GM12878 (cell line): ENCODE results near the gene NAA38. TPM values are rescaled to one million over a fixed set of nuclear protein-coding genes. Genes with fewer than 3 reads are reported as not detected.

Source experiments
- ATAC-seq: fragments of 200-7000 bp; cut with Tn5 transposase; 3 replicates; pipeline ENCODE4 v1.9.1; 2020; ENCODE audit warnings: mild to moderate bottlenecking, moderate library complexity
- BruUV-seq: library from RNA; stranded (reverse); fragments of 400-500 nt; replicated peaks from 2 replicates; lab custom pipeline; 2021; lab: Mats Ljungman, UMichigan
- CTCF ChIA-PET: fragments of 300-600 bp; sonication (Branson Sonifier 250); formaldehyde crosslinking; extraction: SDS; loops from one replicate; lab custom pipeline; 2021; ENCODE audit warnings: inconsistent platforms; lab: Yijun Ruan, JAX
- POLR2A ChIA-PET: fragments of 350-600 bp; formaldehyde crosslinking; extraction: SDS; loops from one replicate; lab custom pipeline; 2021; ENCODE audit warnings: inconsistent platforms; lab: Charles Lee
- RAD21 ChIA-PET: fragments of 300-600 bp; sonication (Branson Sonifier 250); formaldehyde crosslinking; loops from one replicate; lab custom pipeline; 2023; ENCODE audit warnings: antibody characterized with exemption; ENCODE audit not compliant: unreplicated experiment; lab: Charles Lee
- SMC1A ChIA-PET: fragments of 300-600 bp; sonication (Branson Sonifier 250); formaldehyde crosslinking; loops from one replicate; lab custom pipeline; 2023; ENCODE audit not compliant: unreplicated experiment, uncharacterized antibody; lab: Charles Lee
- DNase-seq: peaks from one replicate; pipeline ENCODE4 v3.0.0-alpha.2; 2011; ENCODE audit warnings: low read depth, low spot score
- FAIRE-seq: peaks from 3 replicates; lab custom pipeline; 2011; peaks lifted over from hg19 to GRCh38; lab: Jason Lieb, UNC
- H2AFZ ChIP-seq: 2 replicates; pipeline ENCODE4 v1.6.0; 2011; ENCODE audit warnings: low read depth, low read length, control low read depth; ENCODE audit not compliant: control insufficient read depth
- H3K27ac ChIP-seq: 2 replicates; pipeline ENCODE4 v1.5.1; 2011; ENCODE audit warnings: control low read depth; ENCODE audit not compliant: control insufficient read depth, insufficient read depth
- H3K27me3 ChIP-seq, 2 experiments: replicated peaks in 1 of 2; 2 replicates each; pipeline versions ENCODE4 v1.6.0 to v1.6.1; 2011; ENCODE audit warnings: low read length in 1 of 2; ENCODE audit not compliant: control insufficient read depth in 2 of 2, insufficient read depth in 2 of 2
- H3K36me3 ChIP-seq, 2 experiments: 2 replicates each; pipeline ENCODE4 v1.5.1; 2011; ENCODE audit warnings: low read length in 1 of 2; ENCODE audit not compliant: control insufficient read depth in 2 of 2, insufficient read depth in 2 of 2
- H3K4me1 ChIP-seq: 2 replicates; pipeline ENCODE4 v1.6.1; 2011; ENCODE audit warnings: mild to moderate bottlenecking, low read length, moderate library complexity, mixed read lengths; ENCODE audit not compliant: control insufficient read depth, insufficient read depth
- H3K4me2 ChIP-seq: 2 replicates; pipeline ENCODE4 v1.6.0; 2011; ENCODE audit warnings: control low read depth; ENCODE audit not compliant: control insufficient read depth, insufficient read depth
- H3K4me3 ChIP-seq: fragments of 200-600 bp; sonication (generic); 2 replicates; pipeline ENCODE4 v1.5.1; 2016
- H3K79me2 ChIP-seq: 2 replicates; pipeline ENCODE4 v1.6.0; 2011; ENCODE audit warnings: low read length; ENCODE audit not compliant: control insufficient read depth, insufficient read depth
- H3K9ac ChIP-seq: 2 replicates; pipeline ENCODE4 v1.8.0; 2011; ENCODE audit warnings: low read length, control low read depth, mixed read lengths; ENCODE audit not compliant: control insufficient read depth, insufficient read depth
- H3K9me3 ChIP-seq: replicated peaks from 3 replicates; pipeline ENCODE4 v1.5.1; 2011; ENCODE audit warnings: mild to moderate bottlenecking, low read length; ENCODE audit not compliant: control insufficient read depth, insufficient read depth
- H4K20me1 ChIP-seq: 2 replicates; pipeline ENCODE4 v1.6.0; 2011; ENCODE audit not compliant: control insufficient read depth, insufficient read depth
- HCFC1 ChIP-seq: fragments of 150-350 bp; IDR thresholded peaks from 2 replicates; pipeline ENCODE4 v1.6.1; 2014; ENCODE audit warnings: low read length
- JUND ChIP-seq: IDR thresholded peaks from 2 replicates; pipeline ENCODE4 v1.6.1; 2012; ENCODE audit warnings: low read depth, mild to moderate bottlenecking, low read length, improper control_type of control experiment, moderate library complexity
- MTA3 ChIP-seq: IDR thresholded peaks from 2 replicates; pipeline ENCODE4 v1.6.1; 2012; ENCODE audit warnings: low read length, inconsistent platforms, borderline replicate concordance
- NFXL1 ChIP-seq: fragments of 450-650 bp; IDR thresholded peaks from 2 replicates; pipeline ENCODE4 v1.6.1; 2017; ENCODE audit warnings: antibody characterized with exemption, mild to moderate bottlenecking, borderline replicate concordance
- NRF1 ChIP-seq: conservative IDR thresholded peaks from 2 replicates; pipeline ENCODE4 v1.6.1; 2011; ENCODE audit warnings: mild to moderate bottlenecking, low read depth, low read length, improper control_type of control experiment
- PAX5 ChIP-seq: IDR thresholded peaks from 2 replicates; pipeline ENCODE4 v1.6.1; 2011; ENCODE audit warnings: low read depth, low read length, borderline replicate concordance
- SIX5 ChIP-seq: IDR thresholded peaks from 2 replicates; pipeline ENCODE4 v1.6.1; 2011; ENCODE audit warnings: mild to moderate bottlenecking, low read depth, low read length, moderate library complexity; ENCODE audit not compliant: severe bottlenecking
- TBL1XR1 ChIP-seq: IDR thresholded peaks from 2 replicates; pipeline ENCODE4 v1.6.1; 2012; ENCODE audit warnings: low read depth, low read length, improper control_type of control experiment
- USF1 ChIP-seq: IDR thresholded peaks from 2 replicates; pipeline ENCODE4 v1.6.1; 2011; ENCODE audit warnings: borderline replicate concordance, low read depth, mild to moderate bottlenecking, moderate library complexity, mixed read lengths, low read length; ENCODE audit not compliant: insufficient read depth; ENCODE audit errors: extremely low read length
- ZBED1 ChIP-seq: IDR thresholded peaks from 2 replicates; pipeline ENCODE4 v1.6.1; 2016; ENCODE audit warnings: borderline replicate concordance
- WGBS: methylation state at CpG from one replicate; pipeline ENCODE4 v1.1.6; 2016; ENCODE audit warnings: low lambda C conversion rate; ENCODE audit not compliant: insufficient replicate concordance, insufficient coverage; ENCODE audit errors: missing lambda C conversion rate; 5-methylcytosine and 5-hydroxymethylcytosine counted together
- in situ Hi-C: fragments of 300-500 bp; cut with MboI; formaldehyde crosslinking; loops from 9 replicates; pipeline ENCODE4 v1.14.3; 2018; ENCODE audit warnings: mixed read lengths
- intact Hi-C: fragments of 100-400 bp; cut with micrococcal nuclease; formaldehyde crosslinking; loops from one replicate; pipeline ENCODE4 v1.14.2; 2022; ENCODE audit not compliant: unreplicated experiment
- polyA plus RNA-seq, 11 experiments: library from polyadenylated mRNA; depleted of rRNA in 4 of 11; unstranded in 6 of 11; stranded (reverse) in 5 of 11; fragments of >200 nt; fragmentation: Nextera tagmentation in 4 of 11; fragmentation: Illumina TruSeq in 1 of 11; extraction: Ambion mirVana in 4 of 11; extraction: Trizol in 1 of 11; gene quantifications; 1 replicate in 1 of 11; 2 replicates in 10 of 11; pipeline versions ENCODE4 v1.2.1 to v1.2.3, GENCODE V29; 2011 to 2016; ENCODE audit warnings: inconsistent platforms in 2 of 11, missing spikeins in 2 of 11, low read depth in 1 of 11
- total RNA-seq, 4 experiments: library from RNA; depleted of rRNA in 3 of 4; stranded (reverse); fragments of >200 nt in 3 of 4; fragmentation: Illumina TruSeq in 1 of 4; extraction: Trizol in 1 of 4; gene quantifications; 2 replicates each; pipeline versions ENCODE4 v1.2.1 to v1.2.3, GENCODE V29; 2013 to 2021
- TF ChIP-seq, protein P1 (sequence below): IDR thresholded peaks from 2 replicates; pipeline ENCODE4 v1.6.1; 2012; ENCODE audit warnings: improper control_type of control experiment, low read depth, low read length; ENCODE audit not compliant: insufficient replicate concordance
- TF ChIP-seq, protein P2 (sequence below): fragments of 450-650 bp; IDR thresholded peaks from 2 replicates; pipeline ENCODE4 v1.6.1; 2014; ENCODE audit warnings: mild to moderate bottlenecking

Gene NAA38
- total and polyA plus RNA-seq, 10 of the 15 experiments (the other 5 are each of a cell fraction or from before 2014, with no cell fraction given): 31.5 to 337 (median 215) TPM

- TF ChIP-seq JUND: no peak
- peak; percentile 77 for TF ChIP-seq PAX5
- TF ChIP-seq HCFC1: peak; percentile 94
- TF ChIP-seq TBL1XR1: peak; percentile 15; the same call in 1 of the 2 replicates
These were observed at the start of gene NAA38 (continued) for GRCh38 chr17:7856811-7857712.

DNA sequence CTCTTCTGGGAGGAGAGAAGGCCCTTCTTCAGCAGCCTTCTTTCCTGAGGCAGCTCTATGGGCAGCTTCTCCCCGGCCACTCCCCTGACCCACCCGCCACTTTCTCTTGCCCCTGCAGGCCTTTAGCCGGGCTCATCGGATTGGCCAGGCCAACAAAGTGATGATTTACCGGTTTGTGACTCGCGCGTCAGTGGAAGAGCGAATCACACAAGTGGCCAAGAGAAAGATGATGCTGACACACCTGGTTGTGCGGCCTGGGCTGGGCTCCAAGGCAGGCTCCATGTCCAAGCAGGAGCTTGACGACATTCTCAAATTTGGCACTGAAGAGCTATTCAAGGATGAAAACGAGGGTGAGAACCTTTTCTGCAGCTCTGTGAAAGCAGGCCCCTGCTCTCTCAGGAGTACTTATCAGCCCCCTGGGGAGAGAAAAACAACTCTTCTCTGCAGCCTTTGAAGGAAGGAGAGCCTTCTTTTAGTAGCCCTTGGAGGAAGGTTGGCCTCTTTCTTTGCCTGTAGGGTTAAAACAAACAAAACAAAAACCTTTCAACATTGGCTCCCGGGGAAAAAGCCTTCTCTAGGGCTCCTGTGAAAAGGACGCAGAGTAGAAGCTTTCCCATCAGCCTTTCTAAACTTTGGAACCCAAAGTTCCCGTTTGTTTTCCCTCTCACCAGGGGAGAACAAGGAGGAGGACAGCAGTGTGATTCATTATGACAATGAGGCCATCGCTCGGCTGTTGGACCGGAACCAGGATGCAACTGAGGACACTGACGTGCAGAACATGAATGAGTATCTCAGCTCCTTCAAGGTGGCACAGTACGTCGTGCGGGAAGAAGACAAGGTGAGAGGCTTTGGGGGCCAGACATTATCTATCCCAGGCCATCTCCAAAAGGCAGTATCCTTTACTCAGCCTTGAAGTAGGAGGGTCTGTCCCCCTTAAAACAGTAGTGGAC, 46.1 kb upstream of the NAA38 start:
- POLR2A ChIA-PET: interaction anchor here (0.6 kb wide), 1 partner anchor 28 kb away, joined by 5 read pairs; no protein-coding TSS in a partner anchor
- TF ChIP-seq SIX5 (no peak), USF1 (no peak), ZBED1 (no peak), NFXL1 (no peak), MTA3 (no peak), NRF1 (no peak)
- TF ChIP-seq, protein P1, sequence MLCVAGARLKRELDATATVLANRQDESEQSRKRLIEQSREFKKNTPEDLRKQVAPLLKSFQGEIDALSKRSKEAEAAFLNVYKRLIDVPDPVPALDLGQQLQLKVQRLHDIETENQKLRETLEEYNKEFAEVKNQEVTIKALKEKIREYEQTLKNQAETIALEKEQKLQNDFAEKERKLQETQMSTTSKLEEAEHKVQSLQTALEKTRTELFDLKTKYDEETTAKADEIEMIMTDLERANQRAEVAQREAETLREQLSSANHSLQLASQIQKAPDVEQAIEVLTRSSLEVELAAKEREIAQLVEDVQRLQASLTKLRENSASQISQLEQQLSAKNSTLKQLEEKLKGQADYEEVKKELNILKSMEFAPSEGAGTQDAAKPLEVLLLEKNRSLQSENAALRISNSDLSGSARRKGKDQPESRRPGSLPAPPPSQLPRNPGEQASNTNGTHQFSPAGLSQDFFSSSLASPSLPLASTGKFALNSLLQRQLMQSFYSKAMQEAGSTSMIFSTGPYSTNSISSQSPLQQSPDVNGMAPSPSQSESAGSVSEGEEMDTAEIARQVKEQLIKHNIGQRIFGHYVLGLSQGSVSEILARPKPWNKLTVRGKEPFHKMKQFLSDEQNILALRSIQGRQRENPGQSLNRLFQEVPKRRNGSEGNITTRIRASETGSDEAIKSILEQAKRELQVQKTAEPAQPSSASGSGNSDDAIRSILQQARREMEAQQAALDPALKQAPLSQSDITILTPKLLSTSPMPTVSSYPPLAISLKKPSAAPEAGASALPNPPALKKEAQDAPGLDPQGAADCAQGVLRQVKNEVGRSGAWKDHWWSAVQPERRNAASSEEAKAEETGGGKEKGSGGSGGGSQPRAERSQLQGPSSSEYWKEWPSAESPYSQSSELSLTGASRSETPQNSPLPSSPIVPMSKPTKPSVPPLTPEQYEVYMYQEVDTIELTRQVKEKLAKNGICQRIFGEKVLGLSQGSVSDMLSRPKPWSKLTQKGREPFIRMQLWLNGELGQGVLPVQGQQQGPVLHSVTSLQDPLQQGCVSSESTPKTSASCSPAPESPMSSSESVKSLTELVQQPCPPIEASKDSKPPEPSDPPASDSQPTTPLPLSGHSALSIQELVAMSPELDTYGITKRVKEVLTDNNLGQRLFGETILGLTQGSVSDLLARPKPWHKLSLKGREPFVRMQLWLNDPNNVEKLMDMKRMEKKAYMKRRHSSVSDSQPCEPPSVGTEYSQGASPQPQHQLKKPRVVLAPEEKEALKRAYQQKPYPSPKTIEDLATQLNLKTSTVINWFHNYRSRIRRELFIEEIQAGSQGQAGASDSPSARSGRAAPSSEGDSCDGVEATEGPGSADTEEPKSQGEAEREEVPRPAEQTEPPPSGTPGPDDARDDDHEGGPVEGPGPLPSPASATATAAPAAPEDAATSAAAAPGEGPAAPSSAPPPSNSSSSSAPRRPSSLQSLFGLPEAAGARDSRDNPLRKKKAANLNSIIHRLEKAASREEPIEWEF: no peak
- TF ChIP-seq, protein P2, sequence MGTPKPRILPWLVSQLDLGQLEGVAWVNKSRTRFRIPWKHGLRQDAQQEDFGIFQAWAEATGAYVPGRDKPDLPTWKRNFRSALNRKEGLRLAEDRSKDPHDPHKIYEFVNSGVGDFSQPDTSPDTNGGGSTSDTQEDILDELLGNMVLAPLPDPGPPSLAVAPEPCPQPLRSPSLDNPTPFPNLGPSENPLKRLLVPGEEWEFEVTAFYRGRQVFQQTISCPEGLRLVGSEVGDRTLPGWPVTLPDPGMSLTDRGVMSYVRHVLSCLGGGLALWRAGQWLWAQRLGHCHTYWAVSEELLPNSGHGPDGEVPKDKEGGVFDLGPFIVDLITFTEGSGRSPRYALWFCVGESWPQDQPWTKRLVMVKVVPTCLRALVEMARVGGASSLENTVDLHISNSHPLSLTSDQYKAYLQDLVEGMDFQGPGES: no peak

More for the DNA sequence above, 46.1 kb upstream of the NAA38 start:
- H3K9ac ChIP-seq: no peak overlapping the region
- H3K4me2 ChIP-seq: no peak overlapping the region
- ChIA-PET RAD21 (no interaction called here), CTCF (interaction anchor here (3.3 kb wide), 1 partner anchor 40 kb away, joined by 19 read pairs; no protein-coding TSS in a partner anchor), SMC1A (interaction anchor here (0.8 kb wide), 1 partner anchor 34 kb away, joined by 3 read pairs; no protein-coding TSS in a partner anchor)
- FAIRE-seq: no peak
- no peak for DNase-seq
- H3K4me3 ChIP-seq: no peak overlapping the region
- ATAC-seq: no peak
- no peaks in the 10 kb centered on the region for H4K20me1 ChIP-seq
- no peaks in the 10 kb centered on the region for H3K9me3 ChIP-seq
- 76% methylated on average over 22 of the region's 22 CpGs for WGBS
- no peak overlapping the region for H2AFZ ChIP-seq
- intact Hi-C loops (no loop called here), in situ Hi-C loops (no loop called here)
- H3K79me2 ChIP-seq: no peaks in the 10 kb centered on the region
- H3K36me3 ChIP-seq: peaks cover 40 to 44% of the 10 kb centered on the region in 2 experiments
- H3K27me3 ChIP-seq: no peaks in the 10 kb centered on the region
- H3K4me1 ChIP-seq: no peaks in the 10 kb centered on the region
- BruUV-seq: TSS peak; percentile 54
- no peak overlapping the region for H3K27ac ChIP-seq
